ENCODE results near the gene FAM114A2. TPM values are rescaled to one million over a fixed set of nuclear protein-coding genes. Genes with fewer than 3 reads are reported as not detected.

The FAM114A2 gene
- total and polyA plus RNA-seq, 7 donors: 4.9 to 41.0 (median 14.3) TPM

DNA sequence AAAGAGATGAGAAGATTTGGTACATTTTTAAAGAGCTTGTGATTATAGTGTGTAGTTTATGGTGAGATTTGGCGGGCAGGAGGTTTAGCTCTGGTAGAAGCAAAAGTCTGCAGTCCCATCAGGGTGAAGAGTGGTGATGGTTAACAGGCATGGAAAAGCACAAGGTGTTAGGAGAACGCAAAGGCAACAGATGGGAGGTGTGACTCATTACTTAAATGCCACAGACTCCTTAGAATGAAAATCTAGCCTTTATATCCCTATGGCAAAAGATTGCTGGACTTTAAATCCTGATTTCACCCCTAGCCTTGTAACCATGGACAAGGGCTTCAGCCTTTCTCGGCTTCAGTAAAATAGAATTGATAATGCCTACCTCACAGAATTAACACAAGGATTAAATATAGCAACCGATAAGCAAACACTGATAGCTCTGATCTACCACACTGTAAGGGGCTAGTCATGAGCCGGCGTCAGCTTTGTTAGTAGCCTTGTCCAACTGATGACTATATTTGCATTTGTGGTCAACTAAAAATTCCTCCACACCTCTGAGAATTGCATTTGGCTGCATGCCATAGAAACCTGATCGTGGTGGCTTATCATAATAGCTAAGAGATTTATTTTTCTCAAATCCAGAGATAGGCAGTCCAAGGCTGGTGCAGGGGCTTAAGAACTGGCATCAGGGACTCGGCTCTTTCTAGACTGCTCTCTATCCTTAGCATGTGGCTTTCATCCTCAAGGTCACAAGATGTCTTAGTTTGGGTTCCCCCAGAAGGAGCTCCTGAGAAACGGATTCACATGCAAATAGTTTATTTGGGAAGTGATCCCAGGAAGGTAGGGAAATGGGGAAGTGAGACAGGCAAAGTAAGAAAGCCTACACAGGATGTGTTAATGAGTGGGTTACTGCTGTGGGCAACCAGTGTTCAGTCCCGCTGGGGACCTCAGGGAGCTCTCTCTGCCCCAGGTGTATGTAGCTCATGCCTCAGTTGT, 19.6 kb upstream of the FAM114A2 start:
- Histone ChIP-seq H3K9me3 (no peaks in the 10 kb centered on the region), H3K27ac (no peak overlapping the region), H3K36me3 (peaks cover 0 to 22% (median 6%) of the 10 kb centered on the region in 4 donors), H3K27me3 (no peaks in the 10 kb centered on the region), H3K4me1 (peaks cover 0 to 7% (median 0%) of the 10 kb centered on the region in 4 donors), H3K4me3 (no peak overlapping the region)
- intact Hi-C loops (cut with DNase I): no loop called here
- no peak for TF ChIP-seq EP300 (IDR thresholded peaks at IDR 0.05)
- TF ChIP-seq, protein P1, sequence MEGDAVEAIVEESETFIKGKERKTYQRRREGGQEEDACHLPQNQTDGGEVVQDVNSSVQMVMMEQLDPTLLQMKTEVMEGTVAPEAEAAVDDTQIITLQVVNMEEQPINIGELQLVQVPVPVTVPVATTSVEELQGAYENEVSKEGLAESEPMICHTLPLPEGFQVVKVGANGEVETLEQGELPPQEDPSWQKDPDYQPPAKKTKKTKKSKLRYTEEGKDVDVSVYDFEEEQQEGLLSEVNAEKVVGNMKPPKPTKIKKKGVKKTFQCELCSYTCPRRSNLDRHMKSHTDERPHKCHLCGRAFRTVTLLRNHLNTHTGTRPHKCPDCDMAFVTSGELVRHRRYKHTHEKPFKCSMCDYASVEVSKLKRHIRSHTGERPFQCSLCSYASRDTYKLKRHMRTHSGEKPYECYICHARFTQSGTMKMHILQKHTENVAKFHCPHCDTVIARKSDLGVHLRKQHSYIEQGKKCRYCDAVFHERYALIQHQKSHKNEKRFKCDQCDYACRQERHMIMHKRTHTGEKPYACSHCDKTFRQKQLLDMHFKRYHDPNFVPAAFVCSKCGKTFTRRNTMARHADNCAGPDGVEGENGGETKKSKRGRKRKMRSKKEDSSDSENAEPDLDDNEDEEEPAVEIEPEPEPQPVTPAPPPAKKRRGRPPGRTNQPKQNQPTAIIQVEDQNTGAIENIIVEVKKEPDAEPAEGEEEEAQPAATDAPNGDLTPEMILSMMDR (IDR thresholded peaks at IDR 0.05): no peak
- TF ChIP-seq POLR2AphosphoS5 (IDR thresholded peaks at IDR 0.05): no peak
- TF ChIP-seq POLR2A (IDR thresholded peaks at IDR 0.05): no peak
- no peak for DNase-seq
- 62 to 71% methylated on average over 10 of the region's 10 CpGs for WGBS, 2 donors

DNA sequence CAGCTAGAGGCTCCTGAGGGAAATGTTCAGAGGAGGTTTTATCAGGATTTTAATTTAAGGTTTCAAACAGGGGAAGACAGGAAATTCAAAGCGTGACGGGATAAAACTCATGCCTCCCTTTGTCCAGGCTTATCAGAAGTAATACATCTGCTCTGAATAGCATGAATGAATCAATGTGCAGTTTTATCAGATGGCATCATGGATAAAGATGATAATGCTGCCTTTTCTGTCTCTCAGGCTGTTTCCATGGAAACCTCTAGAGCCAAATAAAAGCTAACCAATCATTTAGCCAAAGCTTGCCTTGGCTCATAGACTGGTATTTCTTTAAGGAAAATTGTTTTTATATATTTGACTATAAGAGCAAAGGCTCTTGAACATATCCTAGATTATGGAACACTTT, 16.5 kb upstream of the FAM114A2 start:
- no peak for DNase-seq
- H3K27ac ChIP-seq: no peak overlapping the region
- TF ChIP-seq, protein P1 (IDR thresholded peaks at IDR 0.05): no peak
- no peak for TF ChIP-seq POLR2AphosphoS5 (IDR thresholded peaks at IDR 0.05)
- no peak for TF ChIP-seq EP300 (IDR thresholded peaks at IDR 0.05)
- TF ChIP-seq POLR2A (IDR thresholded peaks at IDR 0.05): no peak
- H3K4me3 ChIP-seq: no peak overlapping the region
- 90 to 92% methylated on average over 2 of the region's 2 CpGs for WGBS, 2 donors
- intact Hi-C loops (cut with DNase I): no loop called here
- no peaks in the 10 kb centered on the region for H3K27me3 ChIP-seq
- H3K4me1 ChIP-seq: peaks cover 0 to 7% (median 0%) of the 10 kb centered on the region in 4 donors
- no peaks in the 10 kb centered on the region for H3K9me3 ChIP-seq
- H3K36me3 ChIP-seq: peaks cover 0 to 49% (median 8%) of the 10 kb centered on the region in 4 donors

DNA sequence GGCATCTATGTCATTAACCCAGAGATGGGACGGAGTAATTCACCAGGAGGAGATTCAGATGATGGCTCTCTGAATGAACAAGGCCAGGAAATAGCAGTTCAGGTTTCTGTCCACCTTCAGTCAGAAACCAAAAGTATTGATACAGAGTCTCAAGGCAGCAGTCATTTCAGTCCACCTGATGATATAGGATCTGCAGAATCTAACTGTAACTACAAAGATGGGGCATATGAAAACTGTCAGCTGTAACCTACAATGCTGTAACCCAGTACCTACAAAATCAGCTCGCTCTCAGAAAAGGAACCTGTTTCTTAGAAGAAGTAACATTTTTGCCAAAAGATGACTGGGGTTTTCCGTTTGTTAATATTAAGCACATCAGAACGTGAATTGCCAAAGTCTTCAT, 14.8 kb upstream of the FAM114A2 start:
- H3K36me3 ChIP-seq: peaks cover 0 to 56% (median 8%) of the 10 kb centered on the region in 4 donors

DNA sequence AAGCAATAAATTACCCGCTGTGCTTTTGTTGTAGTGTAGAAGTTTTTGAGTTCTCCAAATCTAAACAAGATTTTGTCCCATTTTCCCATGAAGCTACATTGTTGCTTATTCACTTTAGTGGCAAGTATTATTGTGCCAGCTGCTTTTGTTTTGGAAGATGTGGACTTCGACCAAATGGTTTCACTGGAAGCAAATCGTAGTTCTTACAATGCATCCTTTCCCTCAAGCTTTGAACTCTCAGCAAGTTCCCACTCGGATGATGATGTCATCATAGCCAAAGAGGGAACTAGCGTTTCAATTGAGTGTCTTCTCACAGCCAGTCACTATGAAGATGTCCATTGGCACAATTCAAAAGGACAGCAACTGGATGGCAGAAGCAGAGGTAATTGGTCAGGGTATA, 10.9 kb upstream of the FAM114A2 start:
- H3K36me3 ChIP-seq: peaks cover 0 to 47% (median 4%) of the 10 kb centered on the region in 4 donors
- 78 to 88% methylated on average over 5 of the region's 5 CpGs for WGBS, 2 donors
- H3K4me1 ChIP-seq: peaks cover 0 to 22% (median 7%) of the 10 kb centered on the region in 4 donors
- H3K9me3 ChIP-seq: no peaks in the 10 kb centered on the region
- DNase-seq: no peak
- H3K27me3 ChIP-seq: no peaks in the 10 kb centered on the region
- no peak overlapping the region for H3K27ac ChIP-seq
- intact Hi-C loops (cut with DNase I): no loop called here
- TF ChIP-seq EP300 (IDR thresholded peaks at IDR 0.05) (no peak), POLR2AphosphoS5 (IDR thresholded peaks at IDR 0.05) (no peak), POLR2A (IDR thresholded peaks at IDR 0.05) (no peak)
- TF ChIP-seq, protein P1 (IDR thresholded peaks at IDR 0.05): no peak
- H3K4me3 ChIP-seq: no peak overlapping the region

More for the DNA sequence above, 14.8 kb upstream of the FAM114A2 start:
- intact Hi-C loops (cut with DNase I): no loop called here
- TF ChIP-seq POLR2A (IDR thresholded peaks at IDR 0.05): no peak
- TF ChIP-seq POLR2AphosphoS5 (IDR thresholded peaks at IDR 0.05): no peak
- no peak for TF ChIP-seq EP300 (IDR thresholded peaks at IDR 0.05)
- TF ChIP-seq, protein P1 (IDR thresholded peaks at IDR 0.05): no peak
- no peaks in the 10 kb centered on the region for H3K27me3 ChIP-seq
- H3K27ac ChIP-seq: no peak overlapping the region
- peaks cover 0 to 14% (median 7%) of the 10 kb centered on the region in 4 donors for H3K4me1 ChIP-seq
- no peaks in the 10 kb centered on the region for H3K9me3 ChIP-seq
- 90 to 93% methylated on average over 4 of the region's 4 CpGs for WGBS, 2 donors
- H3K4me3 ChIP-seq: no peak overlapping the region
- DNase-seq: no peak

Measured in sigmoid colon (tissue), 7 donors.